HEK293 (cell line): ENCODE results near the gene SRSF5.

Source experiments
- CTCF ChIA-PET: fragments of 350-600 bp; formaldehyde crosslinking; extraction: SDS; loops from one replicate; lab custom pipeline; 2021; ENCODE audit warnings: antibody characterized with exemption; lab: Yijun Ruan, JAX
- POLR2A ChIA-PET: fragments of 300-600 bp; formaldehyde crosslinking; extraction: SDS; loops from one replicate; lab custom pipeline; 2020; ENCODE audit warnings: antibody characterized with exemption, inconsistent platforms; lab: Yijun Ruan, JAX
- H3K27ac ChIP-seq: fragments of 200-500 bp; sonication (Bioruptor generic); 2 replicates; pipeline ENCODE4 v1.5.1; 2014; ENCODE audit warnings: low read depth, low read length, control low read depth, inconsistent platforms; ENCODE audit errors: extremely low read depth
- H3K36me3 ChIP-seq, 2 experiments: fragments of 200-500 bp in 1 of 2; sonication (Bioruptor generic) in 1 of 2; 1 replicate in 1 of 2; 2 replicates in 1 of 2; pipeline ENCODE4 v1.5.1; 2014 to 2017; ENCODE audit warnings: inconsistent platforms in 2 of 2, low read length in 2 of 2; ENCODE audit not compliant: control insufficient read depth in 2 of 2, insufficient read depth in 1 of 2
- H3K4me1 ChIP-seq: fragments of 200-500 bp; sonication (Bioruptor generic); 2 replicates; pipeline ENCODE4 v1.5.1; 2014; ENCODE audit warnings: mild to moderate bottlenecking, low read length, inconsistent platforms; ENCODE audit not compliant: control insufficient read depth, insufficient read depth
- H3K4me3 ChIP-seq: 2 replicates; pipeline ENCODE4 v1.5.1; 2011; ENCODE audit warnings: low read depth, mild to moderate bottlenecking, control low read depth, low read length, moderate library complexity
- H3K9me3 ChIP-seq: fragments of 200-500 bp; sonication (Bioruptor generic); 2 replicates; pipeline ENCODE4 v1.5.1; 2014; ENCODE audit warnings: low read depth, low read length, inconsistent platforms; ENCODE audit not compliant: control insufficient read depth, insufficient read depth
- KLF10 ChIP-seq: fragments of 450-650 bp; IDR thresholded peaks from 2 replicates; pipeline ENCODE4 v1.5.1; 2018; ENCODE audit warnings: missing biosample characterization, mild to moderate bottlenecking, missing genetic modification characterization
- SETDB1 ChIP-seq: IDR thresholded peaks from one replicate; pipeline ENCODE4 v1.6.1; 2017; ENCODE audit warnings: mild to moderate bottlenecking, low read length, moderate library complexity, mixed read lengths; ENCODE audit not compliant: insufficient read length
- SP2 ChIP-seq: fragments of 450-650 bp; formaldehyde crosslinking; IDR thresholded peaks from 2 replicates; pipeline ENCODE4 v1.5.1; 2016; ENCODE audit warnings: missing biosample characterization, missing genetic modification characterization
- ZBTB48 ChIP-seq: fragments of 450-650 bp; formaldehyde crosslinking; IDR thresholded peaks from 2 replicates; pipeline ENCODE4 v1.5.1; 2016; ENCODE audit warnings: missing biosample characterization, missing genetic modification characterization
- ZNF16 ChIP-seq: fragments of 450-650 bp; formaldehyde crosslinking; IDR thresholded peaks from 2 replicates; pipeline ENCODE4 v1.5.1; 2016; ENCODE audit warnings: low read depth, missing biosample characterization, missing genetic modification characterization
- ZNF174 ChIP-seq: fragments of 450-650 bp; formaldehyde crosslinking; IDR thresholded peaks from 2 replicates; pipeline ENCODE4 v1.5.0; 2017; ENCODE audit warnings: missing biosample characterization, mild to moderate bottlenecking, missing genetic modification characterization
- ZNF2 ChIP-seq: fragments of 450-650 bp; formaldehyde crosslinking; IDR thresholded peaks from 2 replicates; pipeline ENCODE4 v1.5.1; 2016; ENCODE audit warnings: missing biosample characterization, missing genetic modification characterization
- ZNF266 ChIP-seq: fragments of 450-650 bp; formaldehyde crosslinking; IDR thresholded peaks from 2 replicates; pipeline ENCODE4 v1.5.1; 2016; ENCODE audit warnings: missing biosample characterization, missing genetic modification characterization, low read depth
- ZNF324 ChIP-seq: fragments of 450-650 bp; formaldehyde crosslinking; IDR thresholded peaks from 2 replicates; pipeline ENCODE4 v1.5.1; 2016; ENCODE audit warnings: missing biosample characterization, missing genetic modification characterization
- ZNF404 ChIP-seq: fragments of 450-650 bp; formaldehyde crosslinking; IDR thresholded peaks from 2 replicates; pipeline ENCODE4 v1.5.1; 2017; ENCODE audit warnings: missing biosample characterization, missing genetic modification characterization
- ZNF426 ChIP-seq: fragments of 450-650 bp; formaldehyde crosslinking; IDR thresholded peaks from 2 replicates; pipeline ENCODE4 v1.5.1; 2017; ENCODE audit warnings: missing biosample characterization, missing genetic modification characterization, mild to moderate bottlenecking, inconsistent platforms, moderate library complexity
- ZNF433 ChIP-seq: fragments of 450-650 bp; formaldehyde crosslinking; IDR thresholded peaks from 2 replicates; pipeline ENCODE4 v1.5.1; 2016; ENCODE audit warnings: missing biosample characterization, missing genetic modification characterization, low read depth
- ZNF473 ChIP-seq: fragments of 450-650 bp; formaldehyde crosslinking; IDR thresholded peaks from 2 replicates; pipeline ENCODE4 v1.5.1; 2017; ENCODE audit warnings: missing biosample characterization, missing genetic modification characterization
- ZNF514 ChIP-seq: fragments of 450-650 bp; formaldehyde crosslinking; IDR thresholded peaks from 2 replicates; pipeline ENCODE4 v1.5.1; 2016; ENCODE audit warnings: missing biosample characterization, missing genetic modification characterization
- ZNF529 ChIP-seq: fragments of 450-650 bp; formaldehyde crosslinking; IDR thresholded peaks from 2 replicates; pipeline ENCODE4 v1.5.1; 2017; ENCODE audit warnings: missing genetic modification characterization, missing biosample characterization; ENCODE audit not compliant: insufficient replicate concordance
- ZNF548 ChIP-seq: fragments of 450-650 bp; formaldehyde crosslinking; IDR thresholded peaks from 2 replicates; pipeline ENCODE4 v1.5.1; 2016; ENCODE audit warnings: missing biosample characterization, missing genetic modification characterization
- ZNF549 ChIP-seq: fragments of 450-650 bp; IDR thresholded peaks from 2 replicates; pipeline ENCODE4 v1.5.1; 2018; ENCODE audit warnings: missing biosample characterization, missing genetic modification characterization, mild to moderate bottlenecking, inconsistent platforms, moderate library complexity
- ZNF692 ChIP-seq: fragments of 450-650 bp; formaldehyde crosslinking; IDR thresholded peaks from 2 replicates; pipeline ENCODE4 v1.5.1; 2016; ENCODE audit warnings: missing biosample characterization, missing genetic modification characterization
- ZNF701 ChIP-seq: fragments of 450-650 bp; formaldehyde crosslinking; IDR thresholded peaks from 2 replicates; pipeline ENCODE4 v1.5.1; 2016; ENCODE audit warnings: missing biosample characterization, missing genetic modification characterization
- ZNF785 ChIP-seq: fragments of 450-650 bp; formaldehyde crosslinking; IDR thresholded peaks from 2 replicates; pipeline ENCODE4 v1.5.1; 2016; ENCODE audit warnings: missing biosample characterization, missing genetic modification characterization
- ZNF792 ChIP-seq: fragments of 450-650 bp; formaldehyde crosslinking; IDR thresholded peaks from 2 replicates; pipeline ENCODE4 v1.5.1; 2016; ENCODE audit warnings: missing biosample characterization, missing genetic modification characterization
- ZNF837 ChIP-seq: fragments of 450-650 bp; formaldehyde crosslinking; IDR thresholded peaks from 2 replicates; pipeline ENCODE4 v1.5.1; 2016; ENCODE audit warnings: missing biosample characterization, missing genetic modification characterization
- TF ChIP-seq, protein P1 (sequence below): fragments of 450-650 bp; formaldehyde crosslinking; IDR thresholded peaks from 2 replicates; pipeline ENCODE4 v1.5.1; 2016; ENCODE audit warnings: missing biosample characterization, missing genetic modification characterization, low read depth
- TF ChIP-seq, protein P2 (sequence below): fragments of 450-650 bp; formaldehyde crosslinking; IDR thresholded peaks from 2 replicates; pipeline ENCODE4 v1.5.1; 2016; ENCODE audit warnings: missing biosample characterization, missing genetic modification characterization, borderline replicate concordance
- TF ChIP-seq, protein P3 (sequence below): fragments of 450-650 bp; formaldehyde crosslinking; IDR thresholded peaks from 2 replicates; pipeline ENCODE4 v1.5.1; 2016; ENCODE audit warnings: missing biosample characterization, missing genetic modification characterization

The SRSF5 gene

DNA sequence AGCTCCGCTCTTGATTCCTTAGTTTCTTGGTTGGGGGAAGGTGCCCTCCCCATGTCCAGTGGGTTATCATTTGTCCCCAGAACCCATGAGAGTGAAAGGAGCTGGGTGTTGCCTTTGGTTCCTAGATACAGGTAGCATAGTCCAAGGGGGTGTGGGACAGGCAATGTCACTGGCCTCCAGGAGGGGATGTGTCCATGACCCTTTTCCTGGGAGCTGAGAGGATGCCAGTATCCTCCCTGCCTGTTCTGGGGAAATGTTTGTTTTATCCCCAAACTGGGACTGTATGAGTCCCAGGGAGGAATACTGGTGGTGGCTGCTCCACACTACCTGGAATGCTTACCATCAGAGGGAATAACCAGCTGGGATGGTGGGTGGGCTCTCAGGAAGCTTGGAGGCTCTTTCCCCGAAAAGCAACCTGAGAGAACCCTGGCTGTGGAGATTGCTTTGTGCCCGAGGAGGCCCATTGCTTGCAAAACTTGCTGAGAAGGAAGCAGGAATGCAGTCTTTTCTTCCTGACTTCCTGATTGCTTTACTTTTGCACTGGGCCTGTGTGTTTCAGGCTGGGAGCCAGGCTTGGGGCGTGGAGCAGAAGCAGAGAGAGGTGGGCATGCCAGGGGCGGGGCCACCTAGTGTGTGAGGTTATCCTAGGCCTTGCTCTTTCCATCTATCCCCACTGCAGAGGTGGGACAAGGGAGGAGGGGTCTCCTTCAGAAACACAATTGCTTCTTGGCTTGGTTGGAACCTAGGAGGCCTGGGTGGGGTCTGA lies 30.8 kb downstream of the SRSF5 start:
- no peaks in the 10 kb centered on the region for H3K4me1 ChIP-seq
- no peak for TF ChIP-seq SETDB1
- TF ChIP-seq, protein P1, sequence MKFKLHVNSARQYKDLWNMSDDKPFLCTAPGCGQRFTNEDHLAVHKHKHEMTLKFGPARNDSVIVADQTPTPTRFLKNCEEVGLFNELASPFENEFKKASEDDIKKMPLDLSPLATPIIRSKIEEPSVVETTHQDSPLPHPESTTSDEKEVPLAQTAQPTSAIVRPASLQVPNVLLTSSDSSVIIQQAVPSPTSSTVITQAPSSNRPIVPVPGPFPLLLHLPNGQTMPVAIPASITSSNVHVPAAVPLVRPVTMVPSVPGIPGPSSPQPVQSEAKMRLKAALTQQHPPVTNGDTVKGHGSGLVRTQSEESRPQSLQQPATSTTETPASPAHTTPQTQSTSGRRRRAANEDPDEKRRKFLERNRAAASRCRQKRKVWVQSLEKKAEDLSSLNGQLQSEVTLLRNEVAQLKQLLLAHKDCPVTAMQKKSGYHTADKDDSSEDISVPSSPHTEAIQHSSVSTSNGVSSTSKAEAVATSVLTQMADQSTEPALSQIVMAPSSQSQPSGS (tag by site-specific recombination), result no peak
- no peaks in the 10 kb centered on the region for H3K9me3 ChIP-seq
- H3K27ac ChIP-seq, result no peak overlapping the region
- H3K4me3 ChIP-seq, result no peak overlapping the region
- CTCF ChIA-PET, result no interaction called here
- POLR2A ChIA-PET, result interaction anchor here (0.6 kb wide), 1 partner anchor 31 kb away, joined by 3 read pairs; the partner anchor contains the start of gene SRSF5
- no peaks in the 10 kb centered on the region for H3K36me3 ChIP-seq

DNA sequence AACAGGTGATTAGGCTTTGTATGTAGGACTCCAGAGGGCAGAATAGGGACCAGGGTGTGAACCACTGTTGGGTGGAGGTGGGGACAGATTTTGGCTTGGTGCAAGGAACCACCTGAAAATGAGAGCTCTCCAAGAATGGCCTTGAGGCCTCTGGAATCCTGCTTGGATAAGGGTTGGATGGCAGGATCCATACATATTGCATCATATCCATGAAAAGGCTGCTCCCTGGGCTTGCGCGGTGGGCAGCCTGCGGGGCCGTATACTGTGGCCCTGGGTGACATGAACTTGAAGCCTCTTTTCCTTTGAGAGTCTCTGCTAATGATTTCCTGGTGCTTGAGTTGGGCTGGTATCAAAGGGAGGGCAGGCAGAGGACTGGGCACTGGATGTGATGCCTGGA lies 31.4 kb downstream of the SRSF5 start:
- Histone ChIP-seq H3K36me3 (no peaks in the 10 kb centered on the region), H3K4me1 (no peaks in the 10 kb centered on the region), H3K9me3 (no peaks in the 10 kb centered on the region), H3K27ac (no peak overlapping the region), H3K4me3 (no peak overlapping the region)
- TF ChIP-seq ZNF549, result no peak
- TF ChIP-seq KLF10 (tag by site-specific recombination), result no peak
- TF ChIP-seq ZNF2 (tag by site-specific recombination), result no peak
- no peak for TF ChIP-seq ZNF433
- TF ChIP-seq ZNF174 (tag by site-specific recombination), result no peak
- TF ChIP-seq, protein P2, sequence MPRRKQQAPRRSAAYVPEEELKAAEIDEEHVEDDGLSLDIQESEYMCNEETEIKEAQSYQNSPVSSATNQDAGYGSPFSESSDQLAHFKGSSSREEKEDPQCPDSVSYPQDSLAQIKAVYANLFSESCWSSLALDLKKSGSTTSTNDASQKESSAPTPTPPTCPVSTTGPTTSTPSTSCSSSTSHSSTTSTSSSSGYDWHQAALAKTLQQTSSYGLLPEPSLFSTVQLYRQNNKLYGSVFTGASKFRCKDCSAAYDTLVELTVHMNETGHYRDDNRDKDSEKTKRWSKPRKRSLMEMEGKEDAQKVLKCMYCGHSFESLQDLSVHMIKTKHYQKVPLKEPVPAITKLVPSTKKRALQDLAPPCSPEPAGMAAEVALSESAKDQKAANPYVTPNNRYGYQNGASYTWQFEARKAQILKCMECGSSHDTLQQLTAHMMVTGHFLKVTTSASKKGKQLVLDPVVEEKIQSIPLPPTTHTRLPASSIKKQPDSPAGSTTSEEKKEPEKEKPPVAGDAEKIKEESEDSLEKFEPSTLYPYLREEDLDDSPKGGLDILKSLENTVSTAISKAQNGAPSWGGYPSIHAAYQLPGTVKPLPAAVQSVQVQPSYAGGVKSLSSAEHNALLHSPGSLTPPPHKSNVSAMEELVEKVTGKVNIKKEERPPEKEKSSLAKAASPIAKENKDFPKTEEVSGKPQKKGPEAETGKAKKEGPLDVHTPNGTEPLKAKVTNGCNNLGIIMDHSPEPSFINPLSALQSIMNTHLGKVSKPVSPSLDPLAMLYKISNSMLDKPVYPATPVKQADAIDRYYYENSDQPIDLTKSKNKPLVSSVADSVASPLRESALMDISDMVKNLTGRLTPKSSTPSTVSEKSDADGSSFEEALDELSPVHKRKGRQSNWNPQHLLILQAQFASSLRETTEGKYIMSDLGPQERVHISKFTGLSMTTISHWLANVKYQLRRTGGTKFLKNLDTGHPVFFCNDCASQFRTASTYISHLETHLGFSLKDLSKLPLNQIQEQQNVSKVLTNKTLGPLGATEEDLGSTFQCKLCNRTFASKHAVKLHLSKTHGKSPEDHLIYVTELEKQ (tag by site-specific recombination), result no peak
- no peak for TF ChIP-seq ZNF404 (tag by site-specific recombination)
- no peak for TF ChIP-seq ZNF792 (tag by site-specific recombination)
- TF ChIP-seq ZNF16 (tag by site-specific recombination), result no peak
- TF ChIP-seq ZNF514, result no peak
- TF ChIP-seq ZNF785 (tag by site-specific recombination), result no peak
- POLR2A ChIA-PET, result no interaction called here
- CTCF ChIA-PET, result no interaction called here

- H3K4me3 ChIP-seq, result no peak overlapping the region
- ChIA-PET CTCF (interaction anchor here (0.6 to 1.4 kb wide), 9 partner anchors 12 to 523 kb away, joined by 3 to 5 read pairs (median 3); no protein-coding TSS in a partner anchor), POLR2A (no interaction called here)
- H3K36me3 ChIP-seq, result no peaks in the 10 kb centered on the region
- H3K4me1 ChIP-seq, result no peaks in the 10 kb centered on the region
- no peaks in the 10 kb centered on the region for H3K9me3 ChIP-seq
- no peak overlapping the region for H3K27ac ChIP-seq
- TF ChIP-seq ZNF701 (tag by site-specific recombination), result no peak
- no peak for TF ChIP-seq ZNF426 (tag by site-specific recombination)
- TF ChIP-seq ZNF324, result no peak
- TF ChIP-seq, protein P3, sequence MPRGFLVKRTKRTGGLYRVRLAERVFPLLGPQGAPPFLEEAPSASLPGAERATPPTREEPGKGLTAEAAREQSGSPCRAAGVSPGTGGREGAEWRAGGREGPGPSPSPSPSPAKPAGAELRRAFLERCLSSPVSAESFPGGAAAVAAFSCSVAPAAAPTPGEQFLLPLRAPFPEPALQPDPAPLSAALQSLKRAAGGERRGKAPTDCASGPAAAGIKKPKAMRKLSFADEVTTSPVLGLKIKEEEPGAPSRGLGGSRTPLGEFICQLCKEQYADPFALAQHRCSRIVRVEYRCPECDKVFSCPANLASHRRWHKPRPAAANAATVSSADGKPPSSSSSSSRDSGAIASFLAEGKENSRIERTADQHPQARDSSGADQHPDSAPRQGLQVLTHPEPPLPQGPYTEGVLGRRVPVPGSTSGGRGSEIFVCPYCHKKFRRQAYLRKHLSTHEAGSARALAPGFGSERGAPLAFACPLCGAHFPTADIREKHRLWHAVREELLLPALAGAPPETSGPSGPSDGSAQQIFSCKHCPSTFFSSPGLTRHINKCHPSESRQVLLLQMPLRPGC, result no peak
- TF ChIP-seq ZNF548 (tag by site-specific recombination), result no peak
- no peak for TF ChIP-seq ZNF266
- TF ChIP-seq ZBTB48 (tag by site-specific recombination), result no peak
- no peak for TF ChIP-seq ZNF837
- no peak for TF ChIP-seq ZNF692
- TF ChIP-seq ZNF2 (tag by site-specific recombination), result no peak
- TF ChIP-seq ZNF473, result no peak
- no peak for TF ChIP-seq SP2
- TF ChIP-seq ZNF529 (tag by site-specific recombination), result no peak
Observed at GRCh38 chr14:69803753-69804152, 36.8 kb downstream of the SRSF5 start.
